ENCODE data around the gene MAN2A1.

Gene MAN2A1

GRCh38 chr5:109708813-109709212 lies 19.1 kb downstream of the MAN2A1 start:
- no peak for DNase-seq

- no peak for DNase-seq
Measured at GRCh38 chr5:109709225-109709624, 19.5 kb downstream of the MAN2A1 start.

GRCh38 chr5:109711673-109712072 lies 21.9 kb downstream of the MAN2A1 start:
- DNase-seq = no peak

GRCh38 chr5:109713453-109713852 lies 23.7 kb downstream of the MAN2A1 start:
- no peak for DNase-seq

GRCh38 chr5:109714592-109714991 lies 24.9 kb downstream of the MAN2A1 start:
- DNase-seq = no peak

- no peak for DNase-seq
Measured at GRCh38 chr5:109718216-109718615, 28.5 kb downstream of the MAN2A1 start.

GRCh38 chr5:109718632-109719031 lies 28.9 kb downstream of the MAN2A1 start:
- DNase-seq = no peak

- no peak for DNase-seq
Measured at GRCh38 chr5:109719978-109720377, 30.3 kb downstream of the MAN2A1 start.

- no peak for DNase-seq
Measured at GRCh38 chr5:109721741-109722140, 32.0 kb downstream of the MAN2A1 start.

- no peak for DNase-seq
Measured at GRCh38 chr5:109723606-109724005, 33.9 kb downstream of the MAN2A1 start.

- DNase-seq = no peak
Measured at GRCh38 chr5:109725135-109725534, 35.4 kb downstream of the MAN2A1 start.

GRCh38 chr5:109739741-109740728 lies 50.3 kb downstream of the MAN2A1 start:
- no peak for DNase-seq

- DNase-seq = no peak
Measured at GRCh38 chr5:109740966-109741365, 51.2 kb downstream of the MAN2A1 start.

GRCh38 chr5:109741390-109741789 lies 51.7 kb downstream of the MAN2A1 start:
- no peak for DNase-seq

GRCh38 chr5:109743041-109743531 lies 53.4 kb downstream of the MAN2A1 start:
- no peak for DNase-seq

- DNase-seq = no peak
Measured at GRCh38 chr5:109743770-109744212, 54.1 kb downstream of the MAN2A1 start.

- DNase-seq = no peak
Measured at GRCh38 chr5:109744261-109744660, 54.5 kb downstream of the MAN2A1 start.

GRCh38 chr5:109748546-109748945 lies 58.8 kb downstream of the MAN2A1 start:
- DNase-seq = no peak

GRCh38 chr5:109750463-109750862 lies 60.7 kb downstream of the MAN2A1 start:
- no peak for DNase-seq

GRCh38 chr5:109753279-109753678 lies 63.6 kb downstream of the MAN2A1 start:
- no peak for DNase-seq

- DNase-seq = no peak
Measured at GRCh38 chr5:109754319-109754718, 64.6 kb downstream of the MAN2A1 start.

- no peak for DNase-seq
Measured at GRCh38 chr5:109755761-109756160, 66.0 kb downstream of the MAN2A1 start.

- no peak for DNase-seq
Measured at GRCh38 chr5:109756543-109757185, 66.9 kb downstream of the MAN2A1 start.

GRCh38 chr5:109757490-109757889 lies 67.8 kb downstream of the MAN2A1 start:
- DNase-seq = no peak

Measured in NCI-H1048 (cell line).